Activated effector memory CD4-positive, alpha-beta T cell treated with anti-CD3 and anti-CD28 coated beads, Interleukin-2, amount 50 U/mL, for 16 hours (primary cell): ENCODE measurements around the gene GRIFIN.

ENCODE experiments used
- DNase-seq: peaks from one replicate; pipeline ENCODE4 v3.0.0-alpha.2; 2020

GRIFIN gene

DNA sequence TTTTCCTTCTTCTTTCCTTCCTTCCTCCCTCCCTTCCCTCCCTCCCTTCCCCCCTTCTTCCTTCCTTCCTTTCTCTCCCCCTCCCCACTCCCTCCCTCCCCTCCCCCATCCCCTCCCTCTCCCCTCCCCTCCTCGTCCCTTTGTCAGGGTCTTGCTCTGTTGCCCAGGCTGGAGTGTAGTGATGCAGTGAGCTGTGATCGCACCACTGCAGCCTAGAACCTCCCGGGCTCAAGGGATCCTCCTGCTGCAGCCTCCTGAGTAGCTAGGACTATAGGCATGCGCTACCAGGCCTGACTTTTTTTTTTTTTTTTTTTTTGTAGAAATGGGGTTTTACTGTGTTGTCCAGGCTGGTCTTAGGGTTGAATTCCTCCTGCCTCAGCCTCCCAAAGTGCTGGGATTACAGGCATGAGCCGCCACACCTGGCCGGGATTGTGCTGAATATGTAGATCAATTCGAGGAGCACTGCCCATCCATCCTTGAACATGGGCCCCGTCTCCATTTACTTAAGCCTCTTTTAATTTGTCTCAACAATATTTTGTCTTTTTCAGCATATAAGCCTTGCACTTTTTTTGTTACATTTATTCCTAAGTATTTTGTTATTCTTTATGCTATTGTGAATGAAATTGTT lies 23.4 kb downstream of the GRIFIN start:
- DNase-seq = no peak

GRCh38 chr7:2452074-2452507 lies 24.1 kb downstream of the GRIFIN start:
- no peak for DNase-seq

- peak; percentile 91 for DNase-seq
These were observed 24.8 kb downstream of the GRIFIN start for GRCh38 chr7:2451171-2452073.

GRCh38 chr7:2450198-2451107 lies 25.7 kb downstream of the GRIFIN start:
- DNase-seq = no peak

DNA sequence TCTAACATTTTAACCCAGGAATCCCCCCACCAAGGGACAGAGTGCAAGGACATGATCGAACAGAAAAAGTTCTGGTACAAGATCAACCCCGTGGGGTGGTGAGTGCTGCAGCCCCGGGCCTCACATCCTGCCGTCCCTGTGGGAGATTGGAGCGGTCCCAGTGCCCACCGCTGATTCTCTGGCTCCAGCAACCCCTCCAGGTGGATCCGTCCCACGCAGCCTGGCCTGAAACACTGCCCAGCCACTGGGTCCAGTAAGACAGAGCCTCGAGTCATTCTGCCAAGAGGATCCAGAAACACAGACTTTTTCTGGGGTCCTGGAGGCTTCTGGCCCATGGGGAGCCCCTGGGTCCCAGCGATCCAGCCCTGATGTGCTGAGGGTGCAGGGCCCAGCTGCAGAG lies 29.5 kb downstream of the GRIFIN start:
- no peak for DNase-seq

DNA sequence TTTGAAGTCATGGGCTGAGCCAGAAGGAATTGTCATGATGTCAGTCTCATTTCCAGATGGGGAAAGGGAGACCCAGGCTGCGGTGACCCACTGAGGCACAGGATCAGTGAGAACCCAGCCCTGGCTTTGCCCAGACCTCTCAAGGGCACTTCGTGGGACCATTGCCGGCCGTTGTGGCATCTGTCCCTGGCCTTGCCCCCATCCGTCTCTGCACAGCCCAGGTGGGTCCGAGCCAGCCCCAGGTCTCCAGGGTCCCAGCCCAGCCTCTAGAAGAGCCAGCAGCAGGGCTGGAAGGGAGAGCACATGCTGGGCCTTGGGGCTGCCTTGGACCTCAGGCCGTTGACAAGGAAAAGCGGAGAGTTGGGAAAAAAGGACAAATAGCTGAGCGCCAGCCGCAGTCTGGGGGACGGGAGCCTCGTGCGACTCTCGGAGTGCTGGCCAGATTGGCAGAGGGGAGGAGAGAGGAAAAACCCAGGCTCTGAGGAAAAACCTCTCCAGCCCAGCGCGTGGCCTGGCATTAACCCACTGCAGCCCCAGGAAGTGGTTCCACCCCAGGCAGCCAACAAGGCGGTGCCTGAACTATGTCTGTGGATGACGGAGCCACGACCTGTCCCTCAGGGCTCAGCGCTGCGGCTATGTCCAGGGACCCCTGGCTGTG lies 30.2 kb downstream of the GRIFIN start:
- DNase-seq = no peak

DNA sequence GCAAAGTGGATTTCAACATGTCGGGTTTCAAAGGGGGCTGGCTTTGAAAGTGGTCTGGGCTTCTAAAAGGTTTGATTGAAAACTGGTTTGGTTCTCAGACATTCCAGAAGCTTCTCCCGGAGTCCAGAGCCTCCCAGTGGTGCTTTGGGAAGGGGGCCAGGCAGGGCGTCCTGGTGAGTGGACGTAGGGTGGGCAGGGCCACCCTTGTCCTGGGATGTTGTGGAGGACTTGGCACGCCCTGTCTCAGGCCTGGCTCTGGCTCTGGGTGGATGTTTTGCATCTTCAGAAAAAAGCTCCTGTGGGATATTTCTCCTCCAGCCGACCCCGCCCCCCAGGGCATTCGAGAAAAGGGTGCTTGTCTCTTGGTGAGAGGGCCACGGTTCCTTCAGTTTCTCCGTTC lies 31.2 kb downstream of the GRIFIN start:
- no peak for DNase-seq

- DNase-seq = no peak
These were observed 31.7 kb downstream of the GRIFIN start for GRCh38 chr7:2444476-2444875.

DNA sequence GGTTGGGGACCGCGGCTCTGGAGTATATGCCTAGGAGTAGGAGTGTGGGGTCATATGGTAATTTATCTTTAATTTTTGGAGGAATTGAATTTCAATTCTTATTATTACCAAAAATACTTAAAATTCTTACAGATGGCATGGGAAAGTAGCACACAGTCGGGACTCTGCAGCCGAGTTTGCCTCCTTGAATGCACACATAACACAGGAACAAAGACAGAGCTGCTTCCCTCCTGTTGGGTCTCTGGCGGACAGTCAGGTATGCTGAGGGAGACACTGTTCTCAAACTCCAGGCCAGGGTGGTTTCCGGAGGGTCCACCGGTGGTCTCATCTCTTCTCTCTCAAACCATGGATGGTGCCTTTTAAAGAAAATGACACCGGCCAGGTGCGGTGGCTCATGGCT lies 32.7 kb downstream of the GRIFIN start:
- no peak for DNase-seq

DNA sequence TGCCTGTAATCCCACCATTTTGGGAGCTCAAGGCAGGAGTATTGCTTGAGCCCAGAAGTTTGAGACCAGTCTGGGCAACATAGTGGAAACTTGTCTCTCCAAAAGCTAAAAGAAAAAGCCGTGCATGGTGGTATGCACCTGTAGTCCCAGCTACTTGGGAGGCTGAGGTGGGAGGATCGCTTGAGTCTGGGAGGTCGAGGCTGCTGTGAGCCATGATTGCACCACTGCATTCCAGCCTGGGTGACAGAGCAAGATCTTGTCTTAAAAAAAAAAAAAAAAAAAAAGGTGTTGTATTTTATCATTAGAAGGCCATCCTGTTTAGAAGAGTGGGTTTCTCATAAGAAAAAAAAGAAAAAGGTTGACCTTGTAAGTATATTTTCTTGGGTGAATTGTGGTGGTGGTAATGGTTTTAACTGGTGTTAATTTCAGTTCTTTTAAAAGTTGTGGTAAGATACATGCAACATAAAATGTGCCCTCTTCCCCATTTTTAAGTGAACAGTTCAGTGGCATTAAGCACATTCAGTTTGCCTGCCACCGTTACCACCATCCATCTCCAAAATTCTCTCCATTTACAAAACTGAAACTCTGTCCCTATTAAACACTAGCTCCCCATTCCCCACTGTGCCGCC lies 34.7 kb downstream of the GRIFIN start:
- no peak for DNase-seq

DNA sequence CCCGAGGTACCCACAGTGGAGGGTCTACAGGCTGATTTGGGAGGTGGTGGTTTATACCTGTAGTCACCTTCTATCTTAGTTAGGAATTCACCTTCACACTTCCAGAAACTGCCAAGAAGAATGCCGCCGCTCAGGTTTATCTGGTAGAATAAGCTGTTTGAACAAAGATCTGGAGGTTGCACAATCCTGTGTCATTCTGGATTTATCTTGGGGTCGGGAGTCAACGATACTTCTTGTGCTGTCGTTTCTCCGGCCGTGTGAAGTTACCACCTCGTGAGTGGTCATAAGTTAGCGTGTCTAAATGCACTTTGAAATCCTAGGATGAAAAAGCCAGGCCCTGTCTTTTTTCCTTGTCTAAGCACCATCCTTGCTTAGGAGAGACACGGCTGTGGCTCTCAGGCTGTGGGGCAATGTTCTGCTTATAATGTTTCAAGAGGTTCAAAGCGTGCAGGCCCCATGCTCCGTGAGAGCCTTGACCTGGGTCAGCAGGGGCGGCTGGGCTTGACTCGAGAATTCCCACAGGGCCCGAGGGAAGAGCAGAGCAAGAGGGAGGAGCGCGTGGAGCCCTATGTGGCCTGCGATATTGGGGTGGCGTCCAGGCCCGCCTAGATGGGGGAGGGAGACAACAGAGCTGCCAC lies 35.5 kb downstream of the GRIFIN start:
- DNase-seq = no peak

- DNase-seq = no peak
These were observed 37.4 kb downstream of the GRIFIN start for GRCh38 chr7:2438775-2439174.

DNA sequence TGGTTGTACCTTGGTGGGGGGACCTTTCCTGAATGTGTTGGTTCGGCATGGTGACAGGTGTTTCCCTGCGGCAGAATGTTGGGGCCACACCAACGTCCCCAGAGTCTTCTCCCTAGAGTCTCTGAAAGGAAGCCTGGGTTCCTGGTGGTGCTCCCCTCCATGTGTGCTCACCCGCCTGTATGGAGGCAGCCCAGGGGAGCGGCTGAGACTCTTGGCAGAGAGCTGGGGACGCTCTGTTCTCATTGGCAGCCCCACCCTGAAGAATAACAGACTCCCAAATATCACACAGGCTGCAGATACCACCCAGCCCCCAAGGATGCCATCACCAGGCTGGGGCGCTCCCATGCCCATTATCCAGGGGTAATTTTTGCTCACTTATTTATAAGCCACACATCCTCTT lies 38.0 kb downstream of the GRIFIN start:
- no peak for DNase-seq

- no peak for DNase-seq
These were observed 38.6 kb downstream of the GRIFIN start for GRCh38 chr7:2437537-2438148.

DNA sequence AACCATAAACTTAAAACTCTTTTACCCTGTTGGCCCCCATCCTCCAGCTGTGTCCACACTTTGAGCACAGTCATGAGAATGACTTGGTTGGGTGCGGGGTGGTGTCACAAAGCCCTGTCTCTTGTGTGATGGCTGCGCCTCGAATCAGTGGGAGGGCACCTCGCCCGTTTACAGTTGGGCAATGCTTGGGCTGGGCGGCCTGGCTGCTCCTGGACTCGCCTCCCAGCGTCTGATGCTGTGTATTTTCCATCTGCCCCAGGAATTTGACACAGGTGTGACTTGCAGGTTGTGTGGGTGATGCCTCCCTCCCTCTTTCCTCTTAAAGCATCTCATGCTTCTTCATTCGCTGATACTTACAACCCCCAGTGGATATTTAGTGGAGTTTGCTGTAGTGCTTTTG lies 39.1 kb downstream of the GRIFIN start:
- DNase-seq = no peak

DNA sequence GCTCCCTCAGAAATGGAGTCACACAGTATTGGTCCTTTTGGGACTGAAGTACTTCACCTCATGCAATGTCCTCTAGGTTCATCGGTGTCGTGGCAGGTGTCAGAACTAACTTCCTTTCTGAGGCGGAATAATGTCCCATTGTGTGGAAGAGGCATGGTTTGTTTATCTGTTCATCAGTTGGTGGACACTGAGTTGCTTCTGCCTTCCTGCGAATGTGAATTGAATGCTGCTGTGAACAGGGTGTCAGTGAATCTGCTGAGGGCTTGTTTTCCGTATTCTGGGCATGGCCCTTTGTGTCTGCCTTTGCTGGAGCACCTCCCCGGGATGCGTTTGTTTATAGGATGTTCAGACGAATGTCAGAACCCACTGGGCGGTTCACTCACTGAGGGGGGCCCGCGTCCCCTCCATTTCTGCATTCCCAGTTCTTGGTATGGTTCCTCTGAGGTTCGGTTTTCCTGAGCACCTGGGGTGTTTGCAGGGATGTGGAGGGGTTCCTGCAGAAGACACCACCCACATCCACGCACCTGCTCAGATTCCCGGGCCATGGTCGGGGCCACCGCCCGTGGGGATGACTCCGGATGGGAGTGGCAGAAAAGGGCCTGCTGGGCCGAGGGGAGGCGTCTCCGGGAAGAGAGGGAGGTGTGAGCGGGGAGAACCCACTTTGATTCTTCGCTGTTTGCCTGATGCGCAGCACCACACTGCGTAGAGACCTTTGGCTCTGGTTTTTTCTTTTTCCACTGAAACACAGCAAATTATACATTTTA lies 39.7 kb downstream of the GRIFIN start:
- DNase-seq = no peak

DNA sequence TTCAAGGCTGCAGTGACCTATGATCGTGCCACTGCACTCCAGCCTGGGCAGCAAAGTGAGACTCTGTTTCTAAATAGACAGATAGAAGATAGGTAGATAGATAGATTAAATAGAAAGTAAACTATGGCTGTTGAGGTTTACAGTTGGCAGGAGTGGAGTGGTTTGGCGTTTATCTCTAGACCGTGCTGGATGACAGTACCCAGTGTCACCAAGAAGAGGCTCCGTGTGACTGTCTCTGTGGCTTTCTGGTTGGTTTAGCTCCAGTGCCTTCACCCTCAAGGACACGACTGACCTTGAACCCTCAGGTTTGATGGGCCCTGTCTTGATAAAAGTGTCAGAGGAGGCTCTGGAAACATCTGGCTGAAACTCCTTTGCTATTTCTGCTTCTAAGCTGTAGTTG lies 41.1 kb downstream of the GRIFIN start:
- no peak for DNase-seq

- DNase-seq = no peak
These were observed 42.3 kb downstream of the GRIFIN start for GRCh38 chr7:2433713-2434550.

DNA sequence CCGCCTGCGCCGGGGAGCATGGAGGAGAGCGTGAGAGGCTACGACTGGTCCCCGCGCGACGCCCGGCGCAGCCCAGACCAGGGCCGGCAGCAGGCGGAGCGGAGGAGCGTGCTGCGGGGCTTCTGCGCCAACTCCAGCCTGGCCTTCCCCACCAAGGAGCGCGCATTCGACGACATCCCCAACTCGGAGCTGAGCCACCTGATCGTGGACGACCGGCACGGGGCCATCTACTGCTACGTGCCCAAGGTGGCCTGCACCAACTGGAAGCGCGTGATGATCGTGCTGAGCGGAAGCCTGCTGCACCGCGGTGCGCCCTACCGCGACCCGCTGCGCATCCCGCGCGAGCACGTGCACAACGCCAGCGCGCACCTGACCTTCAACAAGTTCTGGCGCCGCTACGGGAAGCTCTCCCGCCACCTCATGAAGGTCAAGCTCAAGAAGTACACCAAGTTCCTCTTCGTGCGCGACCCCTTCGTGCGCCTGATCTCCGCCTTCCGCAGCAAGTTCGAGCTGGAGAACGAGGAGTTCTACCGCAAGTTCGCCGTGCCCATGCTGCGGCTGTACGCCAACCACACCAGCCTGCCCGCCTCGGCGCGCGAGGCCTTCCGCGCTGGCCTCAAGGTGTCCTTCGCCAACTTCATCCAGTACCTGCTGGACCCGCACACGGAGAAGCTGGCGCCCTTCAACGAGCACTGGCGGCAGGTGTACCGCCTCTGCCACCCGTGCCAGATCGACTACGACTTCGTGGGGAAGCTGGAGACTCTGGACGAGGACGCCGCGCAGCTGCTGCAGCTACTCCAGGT lies 43.1 kb downstream of the GRIFIN start:
- no peak for DNase-seq
